ENCODE data around the gene CELF2. TPM values are rescaled to one million over a fixed set of nuclear protein-coding genes. Genes with fewer than 3 reads are reported as not detected.

The CELF2 gene
- total and polyA plus RNA-seq, 2 experiments from 2014 or later: 14.4 to 26.5 TPM

DNA sequence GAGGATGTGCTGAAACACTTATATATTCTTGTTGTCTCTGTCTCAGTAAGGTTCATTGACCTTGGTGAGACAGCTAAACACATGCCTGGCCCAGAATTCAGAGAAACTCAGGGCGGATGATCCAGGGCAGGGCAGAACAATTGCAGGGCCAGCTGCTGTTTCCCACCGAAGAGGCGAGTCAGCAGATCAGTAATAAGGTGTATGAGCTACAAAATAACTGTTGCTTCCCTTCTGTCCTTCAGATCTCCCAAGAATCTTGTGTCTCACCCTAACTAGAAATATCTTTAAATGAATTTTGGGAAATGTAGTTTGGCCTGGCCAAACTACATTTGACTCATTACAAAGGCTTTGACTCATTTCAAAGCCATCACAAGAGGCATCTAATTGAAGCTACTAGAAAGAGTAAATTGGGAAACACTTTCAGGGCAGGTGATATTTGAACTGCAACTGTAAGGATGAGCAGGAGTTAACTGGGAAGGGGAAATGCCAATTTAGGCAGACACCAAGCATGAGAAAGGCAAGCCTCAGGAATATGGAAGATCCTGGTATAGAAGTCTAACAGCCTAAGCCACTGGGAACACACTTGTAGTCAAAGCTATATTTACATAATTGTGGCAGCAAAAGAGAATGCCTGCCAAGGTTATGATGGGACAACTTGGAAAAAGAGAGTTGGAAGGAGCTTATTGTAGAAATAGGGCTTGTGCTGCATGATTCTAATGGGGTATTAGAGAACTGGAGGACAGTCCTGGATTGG lies 24.5 kb upstream of the CELF2 start:
- Histone ChIP-seq H3K36me3 (ENCODE audit: low read depth) (no peaks in the 10 kb centered on the region), H3F3A (ENCODE audit: insufficient read depth) (0 out of 2 replicates have a peak, but pooled peaks cover 6% of the 10 kb centered on the region), H3K4me2 (ENCODE audit: unreplicated experiment) (no peak overlapping the region), H3K9ac (no peak overlapping the region), H4K20me1 (ENCODE audit: insufficient read depth) (no peaks in the 10 kb centered on the region), H3K79me2 (ENCODE audit: insufficient read depth) (no peaks in the 10 kb centered on the region), H3K27ac (no peak overlapping the region), H3K27me3 (replicated peaks; ENCODE audit: insufficient read depth) (no peaks in the 10 kb centered on the region), H3K9me2 (ENCODE audit: insufficient read depth) (no peaks in the 10 kb centered on the region; the same call in 1 of the 2 replicates), H3K4me3 (no peak overlapping the region), H3K9me3 (ENCODE audit: low read depth) (no peaks in the 10 kb centered on the region), H3K4me1 (ENCODE audit: insufficient read depth) (peaks cover 10% of the 10 kb centered on the region; the same call in 1 of the 2 replicates), H2AFZ (no peak overlapping the region)
- in situ Hi-C loops (cut with MboI): no loop called here
- no peak for DNase-seq
- WGBS, 2 experiments (ENCODE audit: low coverage in 1 of 2, low lambda C conversion rate in 2 of 2, missing lambda C conversion rate in 2 of 2): 68 to 89% methylated on average over 3 of the region's 3 CpGs
- no peak for TF ChIP-seq EZH2 (IDR thresholded peaks at IDR 0.05; ENCODE audit: insufficient read depth, poor library complexity, severe bottlenecking)
- no peak for TF ChIP-seq EZH2phosphoT487 (IDR thresholded peaks at IDR 0.05; ENCODE audit: insufficient read depth, low read depth)

DNA sequence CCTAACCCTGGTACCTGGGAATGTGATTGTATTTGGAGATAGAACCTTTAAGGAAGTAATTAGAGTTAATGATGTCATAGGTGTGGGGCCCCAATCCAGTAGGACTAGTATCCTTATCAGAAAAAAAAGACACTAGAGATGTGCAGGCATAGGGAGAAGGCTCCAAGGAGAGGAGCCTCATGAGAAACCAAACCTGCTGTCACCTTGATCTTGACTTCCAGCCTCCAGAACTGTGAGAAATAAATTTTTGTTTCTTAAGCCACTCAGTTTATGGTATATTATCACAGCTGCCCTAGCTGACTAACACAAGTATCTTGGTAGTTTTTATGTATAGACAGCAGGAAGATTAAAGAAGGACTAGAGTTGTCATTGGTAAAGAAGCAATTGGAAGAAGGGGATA lies 23.9 kb upstream of the CELF2 start:
- H3K27ac ChIP-seq: no peak overlapping the region

DNA sequence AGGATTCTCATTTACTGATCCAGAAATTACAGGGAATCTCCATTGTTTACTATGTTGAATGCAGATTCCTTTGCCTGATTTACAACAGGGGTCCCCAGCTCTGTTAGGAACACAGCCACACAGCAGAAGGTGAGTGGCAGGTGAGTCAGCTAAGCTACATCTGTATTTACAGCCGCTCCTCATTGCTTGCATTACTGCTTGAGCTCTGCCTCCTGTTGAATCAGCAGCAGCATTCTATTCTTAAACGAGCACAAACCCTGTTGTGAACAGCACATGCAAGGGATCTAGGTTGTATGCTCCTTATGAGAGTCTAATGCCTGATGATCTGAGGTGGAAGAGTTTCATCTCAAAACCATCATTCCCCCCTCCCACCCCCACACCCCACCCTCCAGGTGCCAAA lies 23.3 kb upstream of the CELF2 start:
- H3K27me3 ChIP-seq (replicated peaks; ENCODE audit: insufficient read depth): no peaks in the 10 kb centered on the region
- H3K27ac ChIP-seq: no peak overlapping the region
- H3K4me3 ChIP-seq: no peak overlapping the region
- no peak overlapping the region for H3K9ac ChIP-seq
- H3K36me3 ChIP-seq (ENCODE audit: low read depth): no peaks in the 10 kb centered on the region
- peaks cover 10% of the 10 kb centered on the region; the same call in 1 of the 2 replicates for H3K4me1 ChIP-seq (ENCODE audit: insufficient read depth)
- H3K9me3 ChIP-seq (ENCODE audit: low read depth): no peaks in the 10 kb centered on the region
- 67 to 84% methylated on average over 2 of the region's 2 CpGs for WGBS, 2 experiments (ENCODE audit: low coverage in 1 of 2, low lambda C conversion rate in 2 of 2, missing lambda C conversion rate in 2 of 2)
- H3K9me2 ChIP-seq (ENCODE audit: insufficient read depth): no peaks in the 10 kb centered on the region; the same call in 1 of the 2 replicates
- no peaks in the 10 kb centered on the region for H4K20me1 ChIP-seq (ENCODE audit: insufficient read depth)
- no peak for DNase-seq
- H3K79me2 ChIP-seq (ENCODE audit: insufficient read depth): no peaks in the 10 kb centered on the region
- H3F3A ChIP-seq (ENCODE audit: insufficient read depth): 0 out of 2 replicates have a peak, but pooled peaks cover 6% of the 10 kb centered on the region
- no peak for TF ChIP-seq EZH2phosphoT487 (IDR thresholded peaks at IDR 0.05; ENCODE audit: insufficient read depth, low read depth)
- no peak overlapping the region for H3K4me2 ChIP-seq (ENCODE audit: unreplicated experiment)
- in situ Hi-C loops (cut with MboI): no loop called here
- H2AFZ ChIP-seq: no peak overlapping the region

More for the DNA sequence above, 23.9 kb upstream of the CELF2 start:
- no peak overlapping the region for H2AFZ ChIP-seq
- no peak for DNase-seq
- in situ Hi-C loops (cut with MboI): no loop called here
- TF ChIP-seq EZH2 (IDR thresholded peaks at IDR 0.05; ENCODE audit: insufficient read depth, poor library complexity, severe bottlenecking) (no peak), EZH2phosphoT487 (IDR thresholded peaks at IDR 0.05; ENCODE audit: insufficient read depth, low read depth) (no peak)
- H3K4me3 ChIP-seq: no peak overlapping the region
- no peaks in the 10 kb centered on the region for H4K20me1 ChIP-seq (ENCODE audit: insufficient read depth)
- no peak overlapping the region for H3K9ac ChIP-seq
- H3K9me2 ChIP-seq (ENCODE audit: insufficient read depth): no peaks in the 10 kb centered on the region; the same call in 1 of the 2 replicates
- H3K4me2 ChIP-seq (ENCODE audit: unreplicated experiment): no peak overlapping the region
- H3F3A ChIP-seq (ENCODE audit: insufficient read depth): 0 out of 2 replicates have a peak, but pooled peaks cover 6% of the 10 kb centered on the region
- no peaks in the 10 kb centered on the region for H3K36me3 ChIP-seq (ENCODE audit: low read depth)
- H3K27me3 ChIP-seq (replicated peaks; ENCODE audit: insufficient read depth): no peaks in the 10 kb centered on the region
- H3K4me1 ChIP-seq (ENCODE audit: insufficient read depth): peaks cover 10% of the 10 kb centered on the region; the same call in 1 of the 2 replicates
- H3K79me2 ChIP-seq (ENCODE audit: insufficient read depth): no peaks in the 10 kb centered on the region
- no peaks in the 10 kb centered on the region for H3K9me3 ChIP-seq (ENCODE audit: low read depth)

DNA sequence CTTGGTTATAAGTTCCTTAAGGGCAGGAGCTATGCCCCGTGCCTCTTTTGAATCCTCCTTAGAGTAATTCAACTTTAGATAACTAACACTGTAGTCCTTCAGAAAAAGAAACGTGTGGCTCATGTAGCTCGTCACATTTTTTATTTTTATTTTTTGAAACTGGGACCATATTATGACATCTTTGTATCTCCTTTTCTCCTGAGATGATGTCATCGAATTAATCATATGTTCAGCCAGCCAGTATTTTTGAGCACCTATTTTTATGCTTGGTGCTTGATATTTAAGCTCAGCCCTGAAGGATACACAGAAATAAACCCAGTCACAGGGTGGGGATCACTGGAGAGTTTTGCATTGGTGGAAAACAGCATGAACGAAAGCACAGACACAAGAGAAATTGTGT lies 22.6 kb upstream of the CELF2 start:
- H3K79me2 ChIP-seq (ENCODE audit: insufficient read depth): no peaks in the 10 kb centered on the region
- H3K4me2 ChIP-seq (ENCODE audit: unreplicated experiment): no peak overlapping the region
- no peaks in the 10 kb centered on the region for H3K36me3 ChIP-seq (ENCODE audit: low read depth)
- peaks cover 10% of the 10 kb centered on the region; the same call in 1 of the 2 replicates for H3K4me1 ChIP-seq (ENCODE audit: insufficient read depth)
- H4K20me1 ChIP-seq (ENCODE audit: insufficient read depth): no peaks in the 10 kb centered on the region
- in situ Hi-C loops (cut with MboI): no loop called here
- no peaks in the 10 kb centered on the region; the same call in 1 of the 2 replicates for H3K9me2 ChIP-seq (ENCODE audit: insufficient read depth)
- no peak overlapping the region for H3K4me3 ChIP-seq
- no peaks in the 10 kb centered on the region for H3K27me3 ChIP-seq (replicated peaks; ENCODE audit: insufficient read depth)
- H3F3A ChIP-seq (ENCODE audit: insufficient read depth): 0 out of 2 replicates have a peak, but pooled peaks cover 6% of the 10 kb centered on the region
- DNase-seq: no peak
- H3K9ac ChIP-seq: no peak overlapping the region
- TF ChIP-seq EZH2phosphoT487 (IDR thresholded peaks at IDR 0.05; ENCODE audit: insufficient read depth, low read depth) (no peak), EZH2 (IDR thresholded peaks at IDR 0.05; ENCODE audit: insufficient read depth, poor library complexity, severe bottlenecking) (no peak)
- no peak overlapping the region for H3K27ac ChIP-seq
- no peak overlapping the region for H2AFZ ChIP-seq
- WGBS, 2 experiments (ENCODE audit: low coverage in 1 of 2, low lambda C conversion rate in 2 of 2, missing lambda C conversion rate in 2 of 2): 58 to 61% methylated on average over 5 of the region's 5 CpGs
- H3K9me3 ChIP-seq (ENCODE audit: low read depth): no peaks in the 10 kb centered on the region

All from GM23248 (cell line).